HG02870 (cell line): ENCODE data around the gene C11orf86.
"Not testable (repeated sequence)": the region's sequence is repeated elsewhere in the genome, so short reads cannot be mapped to it uniquely, and the experiment has no call there.

Experiments
- ATAC-seq: cut with Tn5 transposase; IDR thresholded peaks from one replicate; pipeline ENCODE4 v1.9.1; 2021; ENCODE audit warnings: mild to moderate bottlenecking, moderate library complexity; ENCODE audit not compliant: unreplicated experiment

C11orf86 gene

DNA sequence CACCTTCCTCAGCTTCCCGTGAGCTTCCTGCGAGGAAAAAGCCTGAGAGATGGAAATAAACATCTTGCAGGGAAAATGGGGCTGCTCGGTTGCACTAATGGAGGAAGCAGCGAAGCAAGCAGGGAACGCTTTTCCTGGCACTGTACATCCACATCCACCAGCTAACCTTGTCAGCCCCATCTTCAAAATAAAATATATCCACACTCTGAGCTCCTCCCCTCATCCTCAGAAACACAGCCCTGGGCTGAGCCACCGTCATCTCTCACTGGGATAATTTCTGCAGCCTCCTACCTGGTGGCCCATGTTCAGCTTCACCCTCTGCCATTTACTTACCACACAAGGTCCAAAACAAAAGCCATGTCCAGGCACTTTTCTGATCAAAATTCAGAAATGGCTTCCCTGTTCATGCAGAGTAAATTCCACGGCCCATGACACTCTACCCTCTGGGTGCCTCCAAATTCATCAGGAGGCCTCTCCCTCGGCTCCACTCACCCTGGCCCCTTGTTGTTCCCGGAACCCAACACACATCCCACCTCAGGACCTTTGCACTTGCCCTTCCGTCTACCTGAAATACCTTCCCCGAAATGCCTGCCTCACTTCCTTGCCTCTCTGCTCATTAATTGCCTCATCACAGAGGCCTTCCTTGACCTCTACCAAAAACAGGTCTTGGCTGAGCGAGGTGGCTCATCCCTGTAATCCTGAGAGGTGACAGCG lies 13.0 kb downstream of the C11orf86 start:
- ATAC-seq, result no peak

DNA sequence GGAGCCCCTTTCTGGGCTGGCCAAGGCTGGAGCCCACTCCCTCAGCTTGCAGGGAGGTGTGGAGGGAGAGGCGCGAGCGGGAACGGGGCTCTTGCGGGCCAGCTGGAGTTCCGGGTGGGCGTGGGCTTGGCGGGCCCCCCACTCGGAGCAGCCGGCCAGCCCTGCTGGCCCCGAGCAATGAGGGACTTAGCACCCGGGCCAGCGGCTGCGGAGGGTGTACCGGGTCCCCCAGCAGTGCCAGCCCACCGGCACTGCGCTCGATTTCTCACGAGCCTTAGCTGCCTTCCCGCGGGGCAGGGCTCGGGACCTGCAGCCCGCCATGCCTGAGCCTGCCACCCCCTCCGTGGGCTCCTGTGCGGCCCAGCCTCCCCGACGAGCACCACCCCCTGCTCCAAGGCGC lies 13.6 kb downstream of the C11orf86 start:
- ATAC-seq, result not testable (repeated sequence)

DNA sequence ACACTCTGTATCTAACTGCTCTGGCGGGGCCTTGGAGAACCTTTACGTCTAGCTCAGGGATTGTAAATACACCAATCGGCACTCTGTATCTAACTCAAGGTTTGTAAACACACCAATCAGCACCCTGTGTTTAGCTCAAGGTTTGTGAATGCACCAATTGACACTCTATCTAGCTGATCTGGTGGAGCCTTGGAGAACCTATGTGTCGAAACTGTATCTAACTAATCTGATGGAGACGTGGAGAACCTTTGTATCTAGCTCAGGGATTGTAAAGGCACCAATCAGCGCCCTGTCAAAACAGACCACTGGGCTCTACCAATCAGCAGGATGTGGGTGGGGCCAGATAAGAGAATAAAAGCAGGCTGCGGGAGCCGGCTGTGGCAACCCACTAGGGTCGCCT lies 14.3 kb downstream of the C11orf86 start:
- ATAC-seq, result not testable (repeated sequence)

DNA sequence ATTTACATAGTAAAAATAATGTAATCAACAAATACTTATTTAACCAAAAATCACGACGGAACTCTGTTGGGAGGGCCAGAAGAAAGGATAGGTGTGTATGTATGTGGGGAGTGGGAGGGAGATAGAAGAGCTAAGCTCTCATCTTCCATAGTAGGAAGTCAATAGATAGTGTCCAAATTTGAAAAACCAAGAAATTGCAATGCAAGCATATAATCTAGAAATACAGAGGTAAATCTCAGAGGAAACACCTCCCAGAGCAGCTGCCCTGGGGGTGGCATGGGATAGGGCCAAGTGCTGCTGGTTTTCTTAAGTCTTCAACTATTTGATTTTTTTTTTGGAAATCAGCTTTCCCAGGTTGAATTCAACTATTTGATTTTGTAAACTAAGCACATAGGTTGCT lies 16.9 kb downstream of the C11orf86 start:
- no peak for ATAC-seq

DNA sequence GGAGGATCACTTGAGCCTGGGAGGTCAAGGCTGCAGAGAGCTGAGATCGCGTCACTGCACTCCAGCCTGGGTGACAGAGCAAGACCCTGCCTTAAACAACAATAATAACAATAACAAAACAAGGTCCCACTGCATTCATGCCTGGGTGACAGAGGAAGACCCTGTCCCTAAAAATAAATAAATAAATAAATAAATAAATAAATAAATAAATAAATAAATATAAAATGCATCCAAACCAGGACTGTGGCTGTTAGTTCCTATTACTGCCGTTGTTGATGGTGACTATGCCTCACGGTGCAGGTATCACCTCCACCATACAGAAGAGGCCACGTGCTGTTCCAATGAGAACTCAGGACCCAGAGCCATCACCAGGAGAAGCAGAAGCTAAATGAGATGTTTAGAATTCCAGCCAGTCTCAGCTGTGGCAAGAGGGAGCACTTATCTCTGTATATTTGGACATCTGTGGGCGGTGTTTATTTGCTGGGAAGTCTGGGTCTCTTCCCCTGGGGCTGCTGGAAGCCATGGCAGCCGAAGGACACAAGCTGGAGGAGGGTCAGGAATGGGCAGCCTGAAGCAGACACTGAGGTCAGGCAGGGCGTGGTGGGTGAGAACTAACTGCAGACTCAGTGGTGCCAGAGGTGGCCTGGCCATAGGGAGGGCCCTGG lies 21.6 kb downstream of the C11orf86 start:
- no peak for ATAC-seq

DNA sequence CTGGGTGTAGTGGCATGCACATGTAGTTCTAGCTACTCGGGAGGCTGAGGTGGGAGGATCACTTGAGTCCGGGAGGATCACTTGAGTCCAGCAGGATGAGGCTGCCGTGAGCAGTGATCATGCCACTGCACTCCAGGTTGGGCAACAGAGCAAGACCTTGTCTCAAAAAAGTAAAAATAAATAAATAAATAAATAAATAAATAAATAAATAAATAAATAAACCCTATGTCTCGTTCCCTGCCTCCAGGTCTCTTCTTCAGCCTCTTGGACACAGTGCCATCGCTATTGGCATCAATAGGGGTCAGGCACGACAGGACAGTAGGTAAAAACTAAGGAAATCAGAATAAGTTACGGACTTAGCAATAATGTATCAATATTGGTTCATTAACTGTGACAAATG lies 24.5 kb downstream of the C11orf86 start:
- ATAC-seq, result no peak

DNA sequence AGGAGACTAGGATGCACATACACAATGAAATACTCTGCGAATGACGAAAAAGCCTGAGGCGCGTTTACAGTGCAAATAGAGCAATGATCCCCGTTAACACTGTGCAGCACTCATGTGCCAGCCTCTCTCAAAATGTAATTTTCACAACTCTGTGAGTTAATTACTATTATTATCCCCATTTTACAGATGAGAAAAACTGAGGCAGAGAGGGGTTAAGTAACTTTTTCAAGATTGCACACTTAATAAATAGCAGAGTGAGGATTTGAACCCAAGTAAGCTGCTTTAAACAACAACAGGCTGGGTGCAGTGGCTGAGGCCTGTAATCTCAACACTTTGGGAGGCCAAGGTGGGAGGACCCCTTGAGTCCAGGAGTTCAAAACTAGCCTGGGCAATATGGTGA lies 26.2 kb downstream of the C11orf86 start:
- no peak for ATAC-seq

DNA sequence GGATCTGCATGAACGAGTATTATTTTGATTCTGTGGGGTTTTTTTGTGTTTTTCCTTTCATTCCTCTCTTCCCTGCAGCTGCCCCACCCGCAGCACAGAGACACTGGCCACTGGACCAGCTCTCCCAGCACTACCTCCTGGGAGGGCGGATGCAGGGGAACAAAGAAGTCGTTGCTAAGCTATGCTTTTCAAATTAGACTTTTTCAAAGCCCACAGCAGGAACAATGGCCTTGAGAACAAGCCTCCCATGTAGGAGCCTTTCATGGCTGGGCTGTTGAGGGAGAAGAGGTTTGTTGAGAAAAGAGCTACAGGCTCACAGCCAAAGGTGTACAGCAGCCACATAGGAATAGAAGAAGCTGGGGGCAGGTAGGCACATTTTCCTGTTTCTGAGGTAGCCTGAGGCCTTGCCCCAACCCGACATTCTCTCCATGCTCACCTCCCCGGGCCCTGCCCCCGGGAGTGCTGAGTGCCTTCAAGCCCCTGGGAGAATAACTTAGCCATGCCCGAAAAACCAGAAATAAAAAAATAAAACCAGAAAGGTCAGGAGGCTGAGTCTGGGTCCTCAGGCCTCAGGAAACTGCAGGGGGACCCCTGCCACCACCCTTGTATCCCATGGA lies 27.3 kb downstream of the C11orf86 start:
- no peak for ATAC-seq

DNA sequence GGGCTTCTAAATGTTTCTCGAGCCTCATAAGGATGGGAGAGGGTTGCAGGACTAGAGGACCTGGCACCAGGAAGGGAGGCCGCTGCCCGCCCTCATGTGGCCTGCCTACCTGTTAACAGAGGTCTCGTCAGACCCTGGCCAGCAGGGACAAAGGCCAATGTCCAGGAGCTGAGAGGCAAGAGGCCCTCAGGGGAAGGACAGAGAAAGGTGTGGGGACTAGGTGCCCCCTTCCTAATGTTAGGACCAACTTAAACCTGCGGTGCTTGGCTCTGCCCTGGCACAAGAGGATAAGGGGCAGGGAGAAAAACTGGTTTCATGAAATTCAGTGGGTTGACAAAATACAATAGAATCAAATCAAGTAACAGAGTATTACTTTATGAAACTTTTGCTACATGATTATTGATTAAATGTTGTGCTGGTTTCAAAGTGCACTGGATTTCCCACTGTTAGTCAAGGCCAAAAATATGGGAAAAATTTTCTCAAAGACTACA lies 27.9 kb downstream of the C11orf86 start:
- ATAC-seq, result no peak

DNA sequence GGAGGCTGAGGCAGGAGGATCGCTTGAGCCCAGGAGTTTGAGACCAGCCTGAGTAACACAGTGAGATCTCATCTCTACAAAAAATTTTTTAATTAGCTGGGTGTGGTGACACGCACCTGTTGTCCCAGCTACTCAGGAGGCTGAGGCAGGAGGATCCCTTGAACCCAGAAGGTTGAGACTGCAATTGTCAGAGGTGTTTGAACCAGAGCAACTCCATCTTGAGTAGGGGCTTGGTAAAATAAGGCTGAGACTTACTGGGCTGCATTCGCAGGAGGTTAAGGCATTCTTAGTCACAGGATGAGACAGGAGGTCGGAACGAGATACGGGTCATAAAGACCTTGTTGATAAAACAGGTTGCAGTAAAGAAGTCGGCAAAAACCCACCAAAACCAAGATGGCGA lies 30.1 kb downstream of the C11orf86 start:
- ATAC-seq, result not testable (repeated sequence)

DNA sequence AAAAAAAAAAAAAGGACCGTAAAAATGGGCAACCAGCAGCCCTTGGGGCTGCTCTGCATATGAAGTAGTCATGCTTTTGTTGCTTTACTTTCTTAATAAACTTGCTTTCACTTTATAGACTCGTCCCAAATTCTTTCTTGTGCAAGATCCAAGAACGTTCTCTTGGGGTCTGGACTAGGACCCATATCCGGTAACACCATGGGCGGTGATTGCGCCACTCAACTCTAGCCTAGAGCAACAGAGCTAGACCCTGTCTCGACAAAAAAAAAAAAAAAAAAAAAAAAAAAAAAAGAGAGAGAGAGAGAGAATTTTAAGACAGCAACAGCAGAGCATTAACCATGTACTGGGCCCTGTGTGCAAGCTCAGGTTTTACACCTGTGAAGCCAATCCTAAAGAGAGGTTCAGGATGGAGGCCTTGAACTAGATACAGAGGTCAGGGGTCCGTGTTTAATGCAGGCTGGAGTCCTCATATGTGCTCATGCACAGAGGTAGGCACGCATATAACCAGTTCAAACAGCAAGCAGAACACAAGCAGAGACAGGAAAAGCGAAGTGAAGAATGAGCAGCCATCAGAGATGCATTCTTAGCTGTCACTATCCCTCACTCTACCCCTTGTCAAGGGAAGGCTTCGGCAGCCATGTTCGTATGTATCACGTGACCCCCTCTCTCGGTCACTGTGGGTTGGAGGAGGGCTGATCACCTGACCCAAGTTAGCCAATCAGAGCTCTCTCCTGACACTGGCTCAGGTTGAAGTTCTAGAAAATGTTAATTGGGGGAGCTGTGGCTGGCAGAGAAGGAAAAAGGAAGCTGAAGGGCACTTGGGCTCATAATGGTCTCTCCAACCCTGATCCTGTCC lies 31.2 kb downstream of the C11orf86 start:
- ATAC-seq, result no peak

DNA sequence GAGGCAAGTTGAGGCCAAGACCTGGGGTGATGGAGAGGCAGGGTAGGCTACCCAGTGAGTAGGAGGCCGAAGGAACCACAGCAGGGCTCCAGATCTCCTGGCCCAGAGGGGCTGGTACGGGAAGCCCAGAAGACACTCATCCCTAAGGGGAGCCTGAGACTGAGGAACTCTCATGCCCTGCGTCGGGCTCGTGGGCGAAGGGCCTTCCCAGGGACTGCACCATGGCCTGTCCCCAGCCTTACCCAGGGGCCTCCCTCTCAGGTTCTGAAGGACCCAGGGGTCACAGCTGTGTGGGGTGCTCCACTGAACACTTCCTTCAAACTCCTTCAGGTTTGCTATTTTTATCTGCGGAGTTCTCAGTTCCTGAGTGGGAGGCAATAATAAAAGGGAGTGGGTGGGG lies 32.0 kb downstream of the C11orf86 start:
- ATAC-seq, result no peak

DNA sequence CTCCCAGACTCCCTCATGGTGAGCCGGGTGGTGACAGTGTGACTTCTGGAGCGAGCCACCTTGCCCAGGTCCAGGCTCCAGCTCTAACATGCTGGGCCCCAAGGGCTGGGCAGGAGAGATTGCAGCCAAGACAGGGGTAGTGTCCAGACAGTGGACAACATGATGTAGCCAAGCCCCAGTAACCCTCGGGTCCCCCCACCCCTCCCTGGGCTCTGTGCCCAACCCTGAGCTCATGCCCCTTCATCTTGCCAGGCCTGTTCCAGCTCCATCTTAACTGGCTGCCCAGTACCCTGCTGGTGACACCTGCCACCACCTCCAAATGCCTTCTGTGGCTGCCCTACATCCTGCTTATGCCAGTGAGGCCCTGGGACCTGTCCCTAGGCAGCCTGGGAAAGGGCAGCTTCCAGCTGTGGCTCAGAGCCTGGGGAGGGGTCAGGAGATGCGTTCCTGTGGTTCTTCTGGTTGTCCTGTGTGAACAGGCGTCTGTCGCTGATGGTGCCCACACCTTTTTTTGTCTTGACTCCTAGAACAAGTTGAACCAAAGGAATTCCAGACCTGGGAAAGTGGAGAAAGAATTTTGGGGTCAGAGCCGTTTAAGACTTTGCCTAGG lies 35.3 kb downstream of the C11orf86 start:
- no peak for ATAC-seq

DNA sequence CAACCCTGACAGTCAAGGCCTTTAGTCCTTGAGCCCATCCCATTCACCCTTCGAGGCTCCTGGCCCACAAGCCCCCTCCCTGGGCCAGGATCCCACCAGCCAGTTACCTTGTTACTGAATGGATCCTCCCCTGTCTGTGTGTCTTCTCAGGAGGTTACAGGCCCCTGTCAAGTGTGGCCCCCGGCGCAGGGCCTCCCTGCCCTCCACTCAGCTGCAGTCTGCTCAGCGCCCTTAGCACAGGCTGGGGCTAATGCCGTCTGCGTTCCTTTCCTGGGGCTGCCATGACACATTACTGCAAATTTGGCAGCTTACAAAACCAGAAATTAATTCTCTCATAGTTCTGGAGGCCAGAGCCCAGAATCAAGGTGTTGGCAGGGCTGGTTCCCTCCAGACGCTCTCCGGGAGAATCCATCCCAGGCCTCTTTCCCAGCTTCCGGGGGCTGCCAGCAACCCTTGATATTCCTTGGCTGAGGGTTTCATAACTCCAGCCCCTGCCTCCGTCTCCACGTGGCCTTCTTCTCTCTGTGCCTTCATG lies 38.5 kb downstream of the C11orf86 start:
- ATAC-seq, result no peak

DNA sequence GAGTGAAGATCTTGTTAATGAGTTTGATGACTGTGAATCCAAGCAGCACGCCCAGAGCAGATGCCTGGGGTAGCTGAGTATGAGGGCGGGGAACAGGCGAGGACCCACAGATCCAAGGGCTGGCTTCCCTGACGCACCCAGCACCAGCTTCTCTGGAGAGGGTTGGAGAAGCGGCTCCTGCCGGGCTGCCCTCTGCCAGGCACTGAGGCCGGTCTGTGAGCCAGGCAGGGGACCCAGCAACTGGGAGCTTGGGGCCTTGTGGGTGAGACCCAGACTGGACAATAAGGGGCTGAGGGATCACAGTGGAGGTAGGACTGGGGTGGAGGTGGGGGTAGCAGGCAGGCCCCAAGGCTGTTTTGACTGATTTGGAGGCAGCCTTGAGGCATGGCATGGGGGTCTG lies 39.2 kb downstream of the C11orf86 start:
- ATAC-seq, result no peak

DNA sequence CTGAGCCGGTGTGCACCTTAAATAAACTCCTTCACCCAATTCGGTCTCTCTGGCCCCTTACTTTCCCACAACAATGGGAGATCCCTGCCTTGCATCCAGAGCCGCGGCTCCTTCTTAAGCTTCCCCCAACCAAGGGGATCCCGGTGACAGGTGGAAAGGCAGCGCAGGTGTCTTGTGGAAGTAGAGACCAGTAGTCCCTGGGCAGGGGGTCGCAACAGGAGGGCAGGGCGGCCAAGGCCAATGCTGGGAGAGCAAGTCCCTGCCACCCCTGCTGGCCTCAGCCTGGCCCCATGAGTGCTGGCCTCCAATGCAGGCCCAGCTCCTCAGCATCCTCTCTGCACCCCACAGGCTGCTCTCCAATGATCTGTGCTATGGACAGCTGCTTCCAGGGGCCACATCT lies 39.9 kb downstream of the C11orf86 start:
- ATAC-seq, result no peak

DNA sequence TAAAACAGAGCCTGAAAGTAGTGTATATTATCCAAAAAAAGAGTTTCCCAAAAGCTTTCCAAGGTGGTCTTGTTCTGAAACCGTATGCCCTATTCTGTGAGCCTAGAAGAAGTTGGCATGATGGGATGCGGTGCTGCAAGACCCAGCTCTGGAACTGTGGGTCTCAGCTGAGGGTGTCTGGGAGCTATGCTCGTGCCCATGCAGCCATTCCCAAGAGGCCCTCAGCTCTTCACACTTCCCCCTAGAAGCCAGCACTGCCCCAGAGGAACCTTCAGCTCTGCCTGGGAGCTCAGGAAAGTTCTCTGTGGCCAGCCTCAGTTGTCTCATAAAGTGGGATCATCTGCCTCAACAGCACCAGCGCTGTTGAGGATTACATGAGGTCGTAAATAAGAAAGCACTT lies 41.4 kb downstream of the C11orf86 start:
- ATAC-seq, result no peak

DNA sequence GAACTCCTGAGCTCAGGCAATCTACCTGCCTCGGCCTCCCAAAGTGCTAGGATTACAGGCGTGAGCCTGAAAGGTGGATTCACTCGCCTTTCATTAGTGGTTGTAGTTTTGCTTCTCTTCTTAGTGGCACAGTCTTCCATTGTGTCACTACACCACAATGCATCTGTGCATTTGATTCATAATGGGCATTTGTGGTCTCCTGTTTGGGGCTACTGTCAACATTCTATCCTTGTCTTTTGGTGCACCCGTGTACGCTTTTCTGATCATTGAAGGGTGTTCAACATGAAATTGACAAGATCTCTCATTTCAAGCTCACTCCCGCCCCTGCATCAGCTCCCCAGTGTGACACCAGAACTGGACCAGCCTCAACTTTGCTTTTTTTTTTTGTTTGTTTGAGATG lies 45.8 kb downstream of the C11orf86 start:
- no peak for ATAC-seq

DNA sequence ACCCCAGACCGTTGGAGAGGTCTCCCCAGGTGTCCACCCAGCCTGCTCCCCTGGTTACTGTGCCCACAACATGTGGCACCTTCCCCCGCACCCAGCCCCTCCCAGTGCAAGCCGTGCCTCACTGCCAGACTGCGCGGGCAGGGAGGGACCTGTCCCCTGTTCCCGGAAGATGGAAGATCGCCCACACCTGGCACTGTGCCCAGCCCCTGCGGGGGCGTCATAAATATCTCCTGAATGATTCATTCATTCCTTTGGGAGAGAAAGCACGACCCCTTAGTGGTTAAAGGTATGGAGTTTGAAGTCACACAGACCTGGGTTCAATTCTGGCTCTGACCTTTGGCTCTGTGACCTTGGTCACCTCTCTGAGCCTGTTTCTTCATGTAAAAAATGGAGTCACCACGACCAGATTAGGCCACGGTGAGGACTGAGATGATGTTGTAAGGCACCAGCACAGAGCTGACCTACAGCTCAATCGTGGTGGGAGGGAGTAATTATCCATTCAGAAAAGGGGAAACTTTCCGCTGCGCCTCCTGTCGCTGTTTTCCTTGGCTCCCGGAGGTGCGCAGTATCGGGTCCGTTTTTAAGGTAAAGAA lies 47.3 kb downstream of the C11orf86 start:
- no peak for ATAC-seq
